ENCODE data around the gene MACF1. TPM values are rescaled to one million over a fixed set of nuclear protein-coding genes. Genes with fewer than 3 reads are reported as not detected.

The MACF1 gene
- total and polyA plus RNA-seq, 7 donors, result 38.9 to 162 (median 71.4) TPM

DNA sequence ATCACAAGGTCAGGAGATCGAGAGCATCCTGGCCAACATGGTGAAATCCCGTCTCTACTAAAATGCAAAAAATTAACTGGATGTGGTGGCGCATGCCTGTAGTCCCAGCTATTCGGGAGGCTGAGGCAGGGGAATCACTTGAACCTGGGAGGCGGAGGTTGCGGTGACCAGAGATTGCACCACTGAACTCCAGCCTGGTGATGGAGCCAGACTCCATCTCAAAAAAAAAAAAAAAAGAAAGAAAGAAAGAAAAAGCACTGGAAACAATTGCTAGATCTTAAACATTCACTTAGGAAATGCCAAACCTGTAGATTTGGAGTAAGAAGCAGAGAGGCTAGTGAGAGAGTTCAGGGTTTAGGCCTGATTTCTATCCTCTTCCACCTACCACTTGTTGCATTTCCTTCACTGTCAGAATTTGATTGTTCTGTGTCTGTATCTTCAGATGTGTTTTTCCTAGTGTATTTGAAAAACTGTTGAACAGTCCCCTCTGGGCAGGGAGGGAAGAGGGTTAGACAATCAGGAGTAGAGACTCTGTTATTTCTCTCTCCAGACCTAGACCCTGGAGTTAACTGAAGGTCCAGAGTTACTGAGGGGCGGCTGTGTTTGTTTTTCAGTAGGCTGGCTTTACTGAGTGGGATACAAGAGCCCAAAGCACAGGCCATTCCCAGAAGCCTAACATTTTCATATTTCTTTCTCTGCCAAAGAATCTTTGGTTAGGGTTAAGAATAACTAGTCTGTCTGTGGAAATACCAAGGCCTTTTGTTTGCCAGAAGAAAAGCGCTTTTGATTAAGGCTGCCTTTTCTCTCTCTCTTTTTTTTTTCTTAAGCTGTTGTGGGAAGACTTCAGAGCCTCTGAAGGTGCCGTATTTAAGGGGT is 31.1 kb upstream of the MACF1 start:
- H3K27me3 ChIP-seq (ENCODE audit: insufficient read depth in 3 of 3, low read length in 2 of 3), result no peaks in the 10 kb centered on the region

DNA sequence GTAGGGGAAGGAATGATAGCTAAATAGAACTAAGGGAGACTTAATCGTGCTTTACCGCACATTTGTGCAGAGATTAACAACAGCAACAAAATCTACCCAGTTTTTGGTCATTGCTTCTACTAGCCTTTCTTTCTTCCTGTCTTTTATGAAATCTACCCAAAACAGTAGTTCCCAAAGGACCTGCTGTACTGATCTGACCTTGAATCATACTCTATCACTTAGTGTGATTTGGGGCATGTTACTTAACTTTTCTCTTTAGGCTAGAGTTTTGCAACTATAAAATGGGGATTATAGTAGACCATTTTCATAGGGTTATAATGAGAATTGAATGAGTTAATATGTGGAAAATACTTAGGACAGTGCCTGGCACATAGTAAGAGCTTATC is 30.5 kb upstream of the MACF1 start:
- Histone ChIP-seq H3K9me3 (no peaks in the 10 kb centered on the region), H3K4me3 (no peak overlapping the region), H3K27ac (peak overlapping the region; percentile 60), H3K36me3 (ENCODE audit: insufficient read depth in 1 of 2, low read depth in 1 of 2) (no peaks in the 10 kb centered on the region), H3K27me3 (ENCODE audit: insufficient read depth in 3 of 3, low read length in 2 of 3) (no peaks in the 10 kb centered on the region), H3K4me1 (peaks cover 73% of the 10 kb centered on the region)
- no peak for DNase-seq
- TF ChIP-seq, protein P1, sequence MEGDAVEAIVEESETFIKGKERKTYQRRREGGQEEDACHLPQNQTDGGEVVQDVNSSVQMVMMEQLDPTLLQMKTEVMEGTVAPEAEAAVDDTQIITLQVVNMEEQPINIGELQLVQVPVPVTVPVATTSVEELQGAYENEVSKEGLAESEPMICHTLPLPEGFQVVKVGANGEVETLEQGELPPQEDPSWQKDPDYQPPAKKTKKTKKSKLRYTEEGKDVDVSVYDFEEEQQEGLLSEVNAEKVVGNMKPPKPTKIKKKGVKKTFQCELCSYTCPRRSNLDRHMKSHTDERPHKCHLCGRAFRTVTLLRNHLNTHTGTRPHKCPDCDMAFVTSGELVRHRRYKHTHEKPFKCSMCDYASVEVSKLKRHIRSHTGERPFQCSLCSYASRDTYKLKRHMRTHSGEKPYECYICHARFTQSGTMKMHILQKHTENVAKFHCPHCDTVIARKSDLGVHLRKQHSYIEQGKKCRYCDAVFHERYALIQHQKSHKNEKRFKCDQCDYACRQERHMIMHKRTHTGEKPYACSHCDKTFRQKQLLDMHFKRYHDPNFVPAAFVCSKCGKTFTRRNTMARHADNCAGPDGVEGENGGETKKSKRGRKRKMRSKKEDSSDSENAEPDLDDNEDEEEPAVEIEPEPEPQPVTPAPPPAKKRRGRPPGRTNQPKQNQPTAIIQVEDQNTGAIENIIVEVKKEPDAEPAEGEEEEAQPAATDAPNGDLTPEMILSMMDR (IDR thresholded peaks at IDR 0.05), result no peak
- no peak for ATAC-seq
- 38 to 63% (median 50%) methylated on average over 2 of the region's 2 CpGs for WGBS, 3 donors
- intact Hi-C loops (cut with DNase I), result no loop called here

More for the DNA sequence above, 31.1 kb upstream of the MACF1 start:
- Histone ChIP-seq H3K27ac (peak overlapping the region; percentile 60), H3K4me3 (no peak overlapping the region), H3K9me3 (no peaks in the 10 kb centered on the region), H3K4me1 (peaks cover 67% of the 10 kb centered on the region), H3K36me3 (ENCODE audit: insufficient read depth in 1 of 2, low read depth in 1 of 2) (no peaks in the 10 kb centered on the region)
- TF ChIP-seq, protein P1 (IDR thresholded peaks at IDR 0.05), result no peak
- intact Hi-C loops (cut with DNase I), result no loop called here
- DNase-seq (no peak), ATAC-seq (peak in 1 of 4 donors; percentile 26)
- WGBS, 3 donors, result 80 to 89% (median 83%) methylated on average over 9 of the region's 9 CpGs

DNA sequence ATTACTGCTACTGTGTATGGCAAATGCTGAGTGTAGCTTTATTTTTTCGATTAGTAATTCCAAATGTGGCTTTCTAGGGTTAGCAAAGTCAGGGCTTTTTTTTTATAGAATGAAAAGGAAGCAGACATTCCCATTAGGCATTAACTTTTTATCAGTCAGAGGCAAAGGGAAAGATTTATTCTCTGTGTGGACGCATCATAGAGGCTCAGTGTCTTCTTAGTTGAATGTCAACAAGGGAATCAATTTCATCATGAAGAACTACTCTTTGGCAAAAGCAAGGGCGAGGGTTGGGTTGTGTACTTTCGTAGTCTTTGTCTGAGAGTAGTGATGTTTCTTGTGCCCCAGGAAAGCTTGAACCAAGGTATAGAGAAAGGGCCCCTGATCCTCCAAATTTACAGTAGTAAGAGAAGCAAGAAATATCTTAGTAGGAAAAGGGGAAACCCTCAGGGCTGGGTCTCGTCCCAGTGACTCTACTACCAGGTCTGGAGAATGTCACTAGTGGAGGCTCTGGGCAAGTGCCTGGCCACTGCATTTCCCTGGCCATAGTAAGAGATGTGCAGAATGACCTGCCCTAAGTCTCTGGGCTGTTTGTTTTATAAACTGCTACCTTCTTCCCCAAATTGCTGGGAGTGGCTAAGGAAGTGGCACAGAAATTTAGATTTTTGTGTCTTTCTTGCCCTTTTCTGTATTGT is 30.0 kb upstream of the MACF1 start:
- no peaks in the 10 kb centered on the region for H3K27me3 ChIP-seq (ENCODE audit: insufficient read depth in 3 of 3, low read length in 2 of 3)
- intact Hi-C loops (cut with DNase I), result loop anchor here in 1 of 2 donors (5.0 kb wide), 2 partner anchors 32 to 67 kb away; no protein-coding TSS in a partner anchor
- TF ChIP-seq, protein P1 (IDR thresholded peaks at IDR 0.05), result no peak
- ATAC-seq (peak in 2 of 4 donors; percentile 45 to 70), DNase-seq (no peak)
- H3K4me1 ChIP-seq, result peaks cover 78% of the 10 kb centered on the region
- H3K4me3 ChIP-seq, result no peak overlapping the region
- WGBS, 3 donors, result 31 to 49% (median 38%) methylated on average over 5 of the region's 5 CpGs
- H3K36me3 ChIP-seq (ENCODE audit: insufficient read depth in 1 of 2, low read depth in 1 of 2), result no peaks in the 10 kb centered on the region
- H3K27ac ChIP-seq, result peak overlapping the region; percentile 60
- no peaks in the 10 kb centered on the region for H3K9me3 ChIP-seq

DNA sequence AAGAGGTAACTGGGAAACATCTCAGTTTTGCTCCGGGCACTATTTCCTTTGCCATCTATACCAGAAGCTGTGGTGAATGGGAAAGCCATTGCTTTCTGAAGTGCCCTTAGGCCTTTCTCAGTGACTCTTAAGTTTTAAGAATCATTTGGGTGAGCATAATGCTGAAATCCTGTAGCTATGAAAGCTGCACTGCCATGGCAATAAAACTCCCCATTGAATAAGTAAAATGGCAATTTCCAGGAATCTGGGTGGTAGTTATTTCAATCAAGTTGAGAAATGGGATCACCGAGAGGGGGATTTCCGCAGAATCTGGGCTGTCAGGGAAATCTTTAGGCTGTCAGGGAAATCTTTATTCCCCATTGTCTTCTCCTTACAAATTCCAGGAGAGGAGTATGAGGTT is 26.8 kb upstream of the MACF1 start:
- H3K4me3 ChIP-seq, result no peak overlapping the region
- WGBS, 3 donors, result 75 to 91% (median 85%) methylated on average over 3 of the region's 3 CpGs
- DNase-seq, result no peak
- no peaks in the 10 kb centered on the region for H3K36me3 ChIP-seq (ENCODE audit: insufficient read depth in 1 of 2, low read depth in 1 of 2)
- ATAC-seq, result no peak
- H3K27ac ChIP-seq, result peak overlapping the region; percentile 84
- TF ChIP-seq, protein P1 (IDR thresholded peaks at IDR 0.05), result no peak
- no peaks in the 10 kb centered on the region for H3K27me3 ChIP-seq (ENCODE audit: insufficient read depth in 3 of 3, low read length in 2 of 3)
- intact Hi-C loops (cut with DNase I), result loop anchor here in 1 of 2 donors (5.0 kb wide), 2 partner anchors 35 to 70 kb away; no protein-coding TSS in a partner anchor
- no peaks in the 10 kb centered on the region for H3K9me3 ChIP-seq
- peaks cover 66% of the 10 kb centered on the region for H3K4me1 ChIP-seq
